PC-3 (cell line): ENCODE results near the gene TTC6. TPM values are rescaled to one million over a fixed set of nuclear protein-coding genes. Genes with fewer than 3 reads are reported as not detected.

Experiments
- ATAC-seq: fragments of 200-7000 bp; cut with Tn5 transposase; 2 replicates; pipeline ENCODE4 v1.9.1; 2020; ENCODE audit warnings: mild to moderate bottlenecking, moderate library complexity
- BruUV-seq: library from RNA; stranded (reverse); fragments of 400-500 nt; replicated peaks from 2 replicates; lab custom pipeline; 2021; lab: Mats Ljungman, UMichigan
- CTCF ChIA-PET: fragments of 300-600 bp; sonication (Branson Sonifier 250); formaldehyde crosslinking; loops from one replicate; lab custom pipeline; 2022; ENCODE audit warnings: antibody characterized with exemption; lab: Charles Lee
- POLR2A ChIA-PET: fragments of 300-600 bp; sonication (Branson Sonifier 250); formaldehyde crosslinking; loops from one replicate; lab custom pipeline; 2022; ENCODE audit warnings: antibody characterized with exemption; ENCODE audit not compliant: unreplicated experiment; lab: Charles Lee
- DNase-seq: peaks from one replicate; pipeline ENCODE4 v3.0.0-alpha.2; 2015
- H2AFZ ChIP-seq: fragments of 300-600 bp; sonication (generic); 2 replicates; pipeline ENCODE4 v1.6.0; 2016; ENCODE audit warnings: antibody characterized with exemption, low read length
- H3F3A ChIP-seq: fragments of 300-600 bp; sonication (generic); one replicate; pipeline ENCODE4 v1.6.0; 2017; ENCODE audit warnings: antibody characterized with exemption, low read length, control low read depth, mild to moderate bottlenecking; ENCODE audit not compliant: unreplicated experiment
- H3K27ac ChIP-seq: fragments of 300-600 bp; sonication (generic); 2 replicates; pipeline ENCODE4 v1.5.1; 2016; ENCODE audit warnings: mild to moderate bottlenecking, low read length
- H3K27me3 ChIP-seq: fragments of 300-600 bp; sonication (generic); 2 replicates; pipeline ENCODE4 v1.6.1; 2016; ENCODE audit warnings: low read length, mixed read lengths
- H3K36me3 ChIP-seq: fragments of 300-600 bp; sonication (generic); 2 replicates; pipeline ENCODE4 v1.6.1; 2016; ENCODE audit warnings: low read depth, mixed run types, low read length, mixed read lengths
- H3K4me1 ChIP-seq: fragments of 300-600 bp; sonication (generic); 2 replicates; pipeline ENCODE4 v1.5.1; 2016; ENCODE audit warnings: low read length; ENCODE audit not compliant: insufficient read depth
- H3K4me2 ChIP-seq: fragments of 300-600 bp; sonication (generic); 2 replicates; pipeline ENCODE4 v1.6.0; 2016; ENCODE audit warnings: low read length
- H3K4me3 ChIP-seq: fragments of 300-600 bp; sonication (generic); 2 replicates; pipeline ENCODE4 v1.5.1; 2016; ENCODE audit warnings: mild to moderate bottlenecking, low read length, mixed read lengths
- H3K79me2 ChIP-seq: fragments of 300-600 bp; sonication (generic); 2 replicates; pipeline ENCODE4 v1.6.1; 2017; ENCODE audit warnings: low read length, mixed read lengths
- H3K9ac ChIP-seq: fragments of 300-600 bp; sonication (generic); 2 replicates; pipeline ENCODE4 v1.6.0; 2016; ENCODE audit warnings: mild to moderate bottlenecking, low read length
- H3K9me2 ChIP-seq: fragments of 300-600 bp; sonication (generic); replicated peaks from 2 replicates; pipeline ENCODE4 v1.6.1; 2016; ENCODE audit warnings: mixed run types, low read length, mixed read lengths
- H3K9me3 ChIP-seq: fragments of 300-600 bp; sonication (generic); 2 replicates; pipeline ENCODE4 v1.6.1; 2016; ENCODE audit warnings: low read length, mixed read lengths
- H4K20me1 ChIP-seq: fragments of 300-600 bp; sonication (generic); 2 replicates; pipeline ENCODE4 v1.6.1; 2016; ENCODE audit warnings: low read length, mixed read lengths
- EZH2 ChIP-seq: fragments of 300-600 bp; sonication (generic); IDR thresholded peaks from one replicate; pipeline ENCODE4 v1.6.1; 2017; ENCODE audit warnings: antibody characterized with exemption, mild to moderate bottlenecking, low read length; ENCODE audit not compliant: unreplicated experiment
- EZH2phosphoT487 ChIP-seq: fragments of 300-600 bp; sonication (generic); IDR thresholded peaks from 2 replicates; pipeline ENCODE4 v1.6.1; 2018; ENCODE audit warnings: mild to moderate bottlenecking, antibody characterized with exemption, low read length, borderline replicate concordance
- intact Hi-C: fragments of 100-400 bp; cut with micrococcal nuclease; formaldehyde crosslinking; loops from 2 replicates; pipeline ENCODE4 v1.9.0; 2023
- total RNA-seq: library from RNA; depleted of rRNA; stranded (reverse); fragments of >200 nt; gene quantifications from 2 replicates; pipeline ENCODE4 v1.2.3, GENCODE V29; 2014
- TF ChIP-seq, protein P1 (sequence below): fragments of 300-600 bp; sonication (generic); conservative IDR thresholded peaks from 2 replicates; pipeline ENCODE4 v1.5.1; 2017; ENCODE audit warnings: antibody characterized with exemption, low read depth, mild to moderate bottlenecking, low read length

The TTC6 gene
- total RNA-seq, 1 experiment from 2014 or later, result 13.4 TPM

DNA sequence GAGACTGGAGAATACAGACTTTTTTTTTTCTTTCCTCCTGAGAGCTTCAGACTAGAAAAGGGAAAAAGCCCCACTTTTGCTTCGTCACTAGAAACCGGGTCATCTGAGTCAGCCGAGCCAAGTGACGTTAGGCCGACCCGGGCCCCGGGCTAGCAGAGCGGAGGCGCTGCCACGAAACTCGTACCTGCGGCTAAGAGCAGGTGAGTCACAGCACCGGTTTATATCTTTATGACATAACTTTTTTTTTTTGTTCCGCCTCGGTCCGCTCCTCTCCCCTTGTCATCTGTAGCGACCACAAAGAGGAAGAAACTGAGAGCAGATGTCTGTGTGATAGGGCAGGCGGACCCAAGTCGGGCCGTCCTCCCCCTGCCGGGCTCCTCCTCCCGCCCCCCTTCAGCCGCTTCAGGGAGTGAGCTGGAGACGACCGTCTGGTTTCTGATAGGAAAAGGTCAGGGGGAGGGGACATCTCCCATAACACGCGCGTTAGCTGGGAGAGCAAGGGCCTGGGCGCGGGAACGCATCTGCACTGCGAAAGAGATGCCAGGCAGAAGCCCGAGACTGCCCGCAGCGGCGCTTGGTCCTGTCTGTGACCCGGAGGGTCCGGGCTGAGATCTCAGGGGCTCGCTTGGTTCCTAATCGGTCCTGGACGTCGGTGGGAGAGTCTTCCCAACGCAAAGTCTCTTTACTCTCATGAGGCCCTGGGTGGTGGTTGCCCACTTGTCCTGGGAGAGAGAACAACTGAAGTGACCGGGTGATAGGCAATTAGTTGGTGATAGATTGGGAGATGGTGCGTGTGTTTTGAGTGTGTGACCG is 586 bp downstream of the TTC6 start:
- Histone ChIP-seq H3F3A (no peaks in the 10 kb centered on the region), H4K20me1 (peaks cover 18% of the 10 kb centered on the region), H3K4me3 (peak overlapping the region; percentile 93), H3K4me2 (peak overlapping the region; percentile 84), H3K9me3 (no peaks in the 10 kb centered on the region), H3K36me3 (peaks cover 29% of the 10 kb centered on the region), H3K27me3 (no peaks in the 10 kb centered on the region), H3K27ac (peak overlapping the region; percentile 99), H3K4me1 (peaks cover 44% of the 10 kb centered on the region), H3K79me2 (peaks cover 87% of the 10 kb centered on the region), H3K9ac (peak overlapping the region; percentile 99), H2AFZ (0 out of 2 replicates have a peak overlapping the region, but pooled peaks have one; percentile 22), H3K9me2 (no peaks in the 10 kb centered on the region)
- DNase-seq (peak; percentile 98), ATAC-seq (peak; percentile 34)
- TSS peak; percentile 41 for BruUV-seq
- CTCF ChIA-PET, result interaction anchor here (0.7 kb wide), 1 partner anchor 84 kb away, joined by 4 read pairs; no protein-coding TSS in a partner anchor
- TF ChIP-seq, protein P1, sequence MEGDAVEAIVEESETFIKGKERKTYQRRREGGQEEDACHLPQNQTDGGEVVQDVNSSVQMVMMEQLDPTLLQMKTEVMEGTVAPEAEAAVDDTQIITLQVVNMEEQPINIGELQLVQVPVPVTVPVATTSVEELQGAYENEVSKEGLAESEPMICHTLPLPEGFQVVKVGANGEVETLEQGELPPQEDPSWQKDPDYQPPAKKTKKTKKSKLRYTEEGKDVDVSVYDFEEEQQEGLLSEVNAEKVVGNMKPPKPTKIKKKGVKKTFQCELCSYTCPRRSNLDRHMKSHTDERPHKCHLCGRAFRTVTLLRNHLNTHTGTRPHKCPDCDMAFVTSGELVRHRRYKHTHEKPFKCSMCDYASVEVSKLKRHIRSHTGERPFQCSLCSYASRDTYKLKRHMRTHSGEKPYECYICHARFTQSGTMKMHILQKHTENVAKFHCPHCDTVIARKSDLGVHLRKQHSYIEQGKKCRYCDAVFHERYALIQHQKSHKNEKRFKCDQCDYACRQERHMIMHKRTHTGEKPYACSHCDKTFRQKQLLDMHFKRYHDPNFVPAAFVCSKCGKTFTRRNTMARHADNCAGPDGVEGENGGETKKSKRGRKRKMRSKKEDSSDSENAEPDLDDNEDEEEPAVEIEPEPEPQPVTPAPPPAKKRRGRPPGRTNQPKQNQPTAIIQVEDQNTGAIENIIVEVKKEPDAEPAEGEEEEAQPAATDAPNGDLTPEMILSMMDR, result no peak
- peak; percentile 66 for TF ChIP-seq EZH2phosphoT487
- intact Hi-C loops, result loop anchor here (1.0 to 2.0 kb wide), 2 partner anchors 45 to 231 kb away; no protein-coding TSS in a partner anchor
- POLR2A ChIA-PET, result interaction anchor here (0.5 to 1.7 kb wide), 5 partner anchors 11 to 299 kb away, joined by 3 to 42 read pairs (median 5); no protein-coding TSS in a partner anchor

DNA sequence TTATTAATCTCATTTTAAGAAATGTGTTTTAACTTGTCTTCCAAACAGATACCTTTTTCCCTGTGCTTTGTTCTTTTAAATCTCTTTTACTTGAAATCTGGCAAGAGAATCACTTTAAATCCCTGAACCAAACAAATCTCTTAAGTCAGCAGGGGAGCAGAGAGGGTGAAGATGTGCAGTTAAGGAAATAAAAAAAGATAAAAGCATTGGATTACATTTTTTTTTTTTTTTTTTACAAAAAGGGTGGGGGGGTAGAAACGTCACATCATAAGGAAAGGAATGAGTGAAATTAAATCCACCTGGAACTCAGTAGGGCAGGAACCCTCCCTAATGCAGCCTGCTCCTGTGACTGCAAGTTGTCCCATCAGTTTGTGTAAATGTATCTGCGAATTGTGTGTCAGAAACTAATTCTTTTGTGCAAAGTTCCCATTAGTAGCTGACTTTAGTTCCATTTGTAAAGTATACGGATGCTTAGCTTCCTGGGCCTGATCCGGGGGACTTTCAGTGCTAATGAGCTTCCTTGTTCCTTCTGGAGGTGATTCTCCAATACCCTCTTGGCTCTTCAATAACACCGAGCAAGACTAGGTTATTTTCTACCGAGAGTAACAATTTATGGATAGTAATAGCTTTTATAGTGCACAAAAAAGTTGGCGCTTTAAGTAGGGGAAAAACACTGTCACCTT is 1.5 kb downstream of the TTC6 start:
- TF ChIP-seq EZH2 (no peak), EZH2phosphoT487 (no peak)
- TF ChIP-seq, protein P1, result no peak
- POLR2A ChIA-PET, result interaction anchor here (0.7 to 1.1 kb wide), 5 partner anchors 10 to 340 kb away, joined by 3 to 7 read pairs (median 6); no protein-coding TSS in a partner anchor
- ATAC-seq (no peak), DNase-seq (peak; percentile 21)
- H3K27me3 ChIP-seq, result no peaks in the 10 kb centered on the region
- H3K27ac ChIP-seq, result peak overlapping the region; percentile 99
- H3K9me3 ChIP-seq, result no peaks in the 10 kb centered on the region
- peaks cover 22% of the 10 kb centered on the region for H3K36me3 ChIP-seq
- intact Hi-C loops, result loop anchor here (1.0 kb wide), 2 partner anchors 44 to 277 kb away; no protein-coding TSS in a partner anchor
- peak overlapping the region; percentile 93 for H3K4me3 ChIP-seq
- H3K4me1 ChIP-seq, result peaks cover 47% of the 10 kb centered on the region
- H3K9ac ChIP-seq, result peak overlapping the region; percentile 99
- CTCF ChIA-PET, result interaction anchor here (0.6 to 0.9 kb wide), 3 partner anchors 90 to 824 kb away, joined by 3 to 7 read pairs (median 3); no protein-coding TSS in a partner anchor
- no TSS peak for BruUV-seq
- H3F3A ChIP-seq, result no peaks in the 10 kb centered on the region
- peaks cover 15% of the 10 kb centered on the region for H4K20me1 ChIP-seq
- peak overlapping the region; percentile 84 for H3K4me2 ChIP-seq
- no peak overlapping the region for H2AFZ ChIP-seq
- H3K79me2 ChIP-seq, result peaks cover 84% of the 10 kb centered on the region
- H3K9me2 ChIP-seq, result no peaks in the 10 kb centered on the region
